ENCODE measurements around the gene TYMS.

TYMS gene

DNA sequence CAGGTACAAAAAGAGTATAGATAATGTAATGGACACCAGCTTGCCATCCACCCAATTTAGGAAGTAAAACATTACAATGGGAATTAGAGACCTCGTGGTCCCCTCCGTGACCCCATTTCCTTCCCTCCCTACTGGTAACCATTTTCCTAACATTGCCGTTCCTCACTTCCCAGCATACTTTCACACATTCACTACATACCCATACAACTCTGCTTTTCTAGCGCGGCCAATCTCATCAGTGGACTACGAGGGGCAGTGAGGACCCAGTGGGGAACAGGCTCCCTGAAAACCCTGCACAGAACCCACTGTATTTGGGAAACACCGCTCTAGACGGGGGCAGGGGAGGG lies 53.8 kb downstream of the TYMS start (continued):
- TF ChIP-seq, protein P1, sequence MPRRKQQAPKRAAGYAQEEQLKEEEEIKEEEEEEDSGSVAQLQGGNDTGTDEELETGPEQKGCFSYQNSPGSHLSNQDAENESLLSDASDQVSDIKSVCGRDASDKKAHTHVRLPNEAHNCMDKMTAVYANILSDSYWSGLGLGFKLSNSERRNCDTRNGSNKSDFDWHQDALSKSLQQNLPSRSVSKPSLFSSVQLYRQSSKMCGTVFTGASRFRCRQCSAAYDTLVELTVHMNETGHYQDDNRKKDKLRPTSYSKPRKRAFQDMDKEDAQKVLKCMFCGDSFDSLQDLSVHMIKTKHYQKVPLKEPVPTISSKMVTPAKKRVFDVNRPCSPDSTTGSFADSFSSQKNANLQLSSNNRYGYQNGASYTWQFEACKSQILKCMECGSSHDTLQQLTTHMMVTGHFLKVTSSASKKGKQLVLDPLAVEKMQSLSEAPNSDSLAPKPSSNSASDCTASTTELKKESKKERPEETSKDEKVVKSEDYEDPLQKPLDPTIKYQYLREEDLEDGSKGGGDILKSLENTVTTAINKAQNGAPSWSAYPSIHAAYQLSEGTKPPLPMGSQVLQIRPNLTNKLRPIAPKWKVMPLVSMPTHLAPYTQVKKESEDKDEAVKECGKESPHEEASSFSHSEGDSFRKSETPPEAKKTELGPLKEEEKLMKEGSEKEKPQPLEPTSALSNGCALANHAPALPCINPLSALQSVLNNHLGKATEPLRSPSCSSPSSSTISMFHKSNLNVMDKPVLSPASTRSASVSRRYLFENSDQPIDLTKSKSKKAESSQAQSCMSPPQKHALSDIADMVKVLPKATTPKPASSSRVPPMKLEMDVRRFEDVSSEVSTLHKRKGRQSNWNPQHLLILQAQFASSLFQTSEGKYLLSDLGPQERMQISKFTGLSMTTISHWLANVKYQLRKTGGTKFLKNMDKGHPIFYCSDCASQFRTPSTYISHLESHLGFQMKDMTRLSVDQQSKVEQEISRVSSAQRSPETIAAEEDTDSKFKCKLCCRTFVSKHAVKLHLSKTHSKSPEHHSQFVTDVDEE (CRISPR knock-in tag; IDR thresholded peaks at IDR 0.05) = no peak
- TF ChIP-seq, protein P2, sequence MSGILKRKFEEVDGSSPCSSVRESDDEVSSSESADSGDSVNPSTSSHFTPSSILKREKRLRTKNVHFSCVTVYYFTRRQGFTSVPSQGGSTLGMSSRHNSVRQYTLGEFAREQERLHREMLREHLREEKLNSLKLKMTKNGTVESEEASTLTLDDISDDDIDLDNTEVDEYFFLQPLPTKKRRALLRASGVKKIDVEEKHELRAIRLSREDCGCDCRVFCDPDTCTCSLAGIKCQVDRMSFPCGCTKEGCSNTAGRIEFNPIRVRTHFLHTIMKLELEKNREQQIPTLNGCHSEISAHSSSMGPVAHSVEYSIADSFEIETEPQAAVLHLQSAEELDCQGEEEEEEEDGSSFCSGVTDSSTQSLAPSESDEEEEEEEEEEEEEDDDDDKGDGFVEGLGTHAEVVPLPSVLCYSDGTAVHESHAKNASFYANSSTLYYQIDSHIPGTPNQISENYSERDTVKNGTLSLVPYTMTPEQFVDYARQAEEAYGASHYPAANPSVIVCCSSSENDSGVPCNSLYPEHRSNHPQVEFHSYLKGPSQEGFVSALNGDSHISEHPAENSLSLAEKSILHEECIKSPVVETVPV (CRISPR knock-in tag; IDR thresholded peaks at IDR 0.05) = no peak

DNA sequence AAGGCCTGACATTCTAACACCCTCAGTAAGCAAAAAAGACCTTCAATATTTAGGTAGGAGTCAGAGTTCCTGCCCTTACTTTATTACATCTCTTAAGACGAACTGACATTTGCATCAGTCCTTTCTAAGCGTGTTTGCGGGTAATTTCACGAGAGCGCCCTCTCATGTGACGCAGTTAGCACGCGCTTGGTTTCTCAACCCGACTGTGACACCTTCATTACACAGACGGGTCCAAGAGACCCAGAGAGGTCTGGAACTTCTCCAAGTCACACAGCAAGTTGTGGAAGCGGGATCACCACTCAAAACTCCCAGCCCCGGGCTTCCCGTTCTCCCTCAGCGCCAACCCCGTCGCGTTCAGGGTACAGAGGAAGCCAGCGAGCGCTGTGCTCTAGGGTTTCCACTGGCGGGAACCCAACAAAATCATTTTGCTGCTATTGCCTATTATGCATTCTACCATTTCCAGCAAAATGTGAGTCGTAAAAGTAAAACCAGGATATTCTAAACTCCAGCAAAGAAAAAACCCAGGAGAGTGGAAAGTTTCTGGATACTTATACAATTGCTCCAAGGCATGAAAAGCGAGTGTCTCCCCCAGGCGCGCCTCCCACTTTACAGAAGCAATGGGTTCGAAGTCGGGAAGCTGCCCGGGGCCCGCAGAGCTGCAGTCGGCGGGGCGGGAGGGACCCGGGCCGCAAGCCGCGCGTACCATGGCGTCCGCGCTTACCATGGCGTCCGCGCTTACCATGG lies 54.4 kb downstream of the TYMS start:
- no peak for TF ChIP-seq BACH2 (CRISPR knock-in tag; IDR thresholded peaks at IDR 0.05; ENCODE audit: borderline replicate concordance)
- no peak for TF ChIP-seq RARB (CRISPR knock-in tag; IDR thresholded peaks at IDR 0.05)
- no peak for TF ChIP-seq OSR1 (CRISPR knock-in tag; IDR thresholded peaks at IDR 0.05)
- TF ChIP-seq ISL1 (CRISPR knock-in tag; IDR thresholded peaks at IDR 0.05) = no peak
- TF ChIP-seq, protein P1 (CRISPR knock-in tag; IDR thresholded peaks at IDR 0.05) = no peak
- no peak for TF ChIP-seq ARNTL (CRISPR knock-in tag; IDR thresholded peaks at IDR 0.05; ENCODE audit: borderline replicate concordance, low read depth)
- TF ChIP-seq ZFP30 (CRISPR knock-in tag; IDR thresholded peaks at IDR 0.05) = no peak
- ATAC-seq = peak; percentile 65

DNA sequence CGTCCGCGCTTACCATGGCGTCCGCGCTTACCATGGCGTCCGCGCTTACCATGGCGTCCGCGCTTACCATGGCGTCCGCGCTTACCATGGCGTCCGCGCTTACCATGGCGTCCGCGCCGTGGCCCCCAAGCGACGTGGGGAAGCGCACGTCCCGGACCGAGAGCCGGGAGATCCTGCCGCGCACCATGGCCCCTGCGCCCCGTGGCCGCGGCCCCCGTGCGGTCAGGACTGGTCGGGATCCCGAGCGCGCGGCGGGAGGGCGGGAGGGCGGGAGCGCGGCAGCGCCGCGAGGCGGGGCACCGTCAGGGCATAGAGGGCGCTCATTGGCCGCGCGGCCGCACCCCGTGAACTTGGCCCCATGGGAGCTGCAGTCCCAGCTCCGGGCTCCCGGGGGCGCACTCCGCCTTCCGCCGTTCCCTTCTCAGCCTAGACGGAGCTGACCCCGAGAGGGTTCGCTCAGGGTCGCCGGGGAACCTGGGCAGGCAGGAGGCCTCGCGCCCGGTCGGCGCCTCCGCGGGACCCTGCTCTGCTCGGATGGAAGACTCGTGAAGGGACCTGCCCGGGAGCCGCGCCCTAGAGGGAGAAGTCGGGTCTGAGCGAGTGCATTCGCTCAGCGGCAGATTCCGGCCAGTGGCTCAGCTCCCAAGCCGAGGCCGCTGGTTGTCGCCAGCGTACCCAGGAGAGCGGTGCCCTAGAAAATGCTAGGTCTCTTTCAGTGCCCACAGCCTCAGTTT lies 55.1 kb downstream of the TYMS start, which contains the start of gene ENOSF1:
TSS of gene ENOSF1 (minus strand) at position 230 of the 734 bp plus-strand sequence. CDS start at position 187, 43 bp downstream.
- TF ChIP-seq TOX (CRISPR knock-in tag; IDR thresholded peaks at IDR 0.05; ENCODE audit: borderline replicate concordance) (no peak), PPARA (CRISPR knock-in tag; IDR thresholded peaks at IDR 0.05; ENCODE audit: borderline replicate concordance) (no peak), ISL1 (CRISPR knock-in tag; IDR thresholded peaks at IDR 0.05) (no peak), ZC3H10 (CRISPR knock-in tag; IDR thresholded peaks at IDR 0.05) (no peak), SNAI2 (CRISPR knock-in tag; IDR thresholded peaks at IDR 0.05) (no peak), ESRRG (CRISPR knock-in tag; IDR thresholded peaks at IDR 0.05) (no peak), ARNTL (CRISPR knock-in tag; IDR thresholded peaks at IDR 0.05; ENCODE audit: borderline replicate concordance, low read depth) (no peak), ZFP3 (CRISPR knock-in tag; IDR thresholded peaks at IDR 0.05) (no peak), ZNF70 (CRISPR knock-in tag; IDR thresholded peaks at IDR 0.05) (no peak), CSDC2 (CRISPR knock-in tag; IDR thresholded peaks at IDR 0.05) (no peak), TCF4 (CRISPR knock-in tag; IDR thresholded peaks at IDR 0.05; ENCODE audit: borderline replicate concordance) (no peak)
- TF ChIP-seq, protein P2 (CRISPR knock-in tag; IDR thresholded peaks at IDR 0.05) = no peak
- TF ChIP-seq, protein P3, sequence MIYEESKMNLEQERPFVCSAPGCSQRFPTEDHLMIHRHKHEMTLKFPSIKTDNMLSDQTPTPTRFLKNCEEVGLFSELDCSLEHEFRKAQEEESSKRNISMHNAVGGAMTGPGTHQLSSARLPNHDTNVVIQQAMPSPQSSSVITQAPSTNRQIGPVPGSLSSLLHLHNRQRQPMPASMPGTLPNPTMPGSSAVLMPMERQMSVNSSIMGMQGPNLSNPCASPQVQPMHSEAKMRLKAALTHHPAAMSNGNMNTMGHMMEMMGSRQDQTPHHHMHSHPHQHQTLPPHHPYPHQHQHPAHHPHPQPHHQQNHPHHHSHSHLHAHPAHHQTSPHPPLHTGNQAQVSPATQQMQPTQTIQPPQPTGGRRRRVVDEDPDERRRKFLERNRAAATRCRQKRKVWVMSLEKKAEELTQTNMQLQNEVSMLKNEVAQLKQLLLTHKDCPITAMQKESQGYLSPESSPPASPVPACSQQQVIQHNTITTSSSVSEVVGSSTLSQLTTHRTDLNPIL (CRISPR knock-in tag; IDR thresholded peaks at IDR 0.05; ENCODE audit: low read depth) = no peak
- ATAC-seq = peak; percentile 93
